ENCODE measurements around the gene TNFRSF1A. TPM values are rescaled to one million over a fixed set of nuclear protein-coding genes. Genes with fewer than 3 reads are reported as not detected.
A peak's percentile ranks its signal among the peaks of the same experiment; 100 is the strongest.

The TNFRSF1A gene
- total RNA-seq, 1 donor from 2014 or later: 81.2 TPM

DNA sequence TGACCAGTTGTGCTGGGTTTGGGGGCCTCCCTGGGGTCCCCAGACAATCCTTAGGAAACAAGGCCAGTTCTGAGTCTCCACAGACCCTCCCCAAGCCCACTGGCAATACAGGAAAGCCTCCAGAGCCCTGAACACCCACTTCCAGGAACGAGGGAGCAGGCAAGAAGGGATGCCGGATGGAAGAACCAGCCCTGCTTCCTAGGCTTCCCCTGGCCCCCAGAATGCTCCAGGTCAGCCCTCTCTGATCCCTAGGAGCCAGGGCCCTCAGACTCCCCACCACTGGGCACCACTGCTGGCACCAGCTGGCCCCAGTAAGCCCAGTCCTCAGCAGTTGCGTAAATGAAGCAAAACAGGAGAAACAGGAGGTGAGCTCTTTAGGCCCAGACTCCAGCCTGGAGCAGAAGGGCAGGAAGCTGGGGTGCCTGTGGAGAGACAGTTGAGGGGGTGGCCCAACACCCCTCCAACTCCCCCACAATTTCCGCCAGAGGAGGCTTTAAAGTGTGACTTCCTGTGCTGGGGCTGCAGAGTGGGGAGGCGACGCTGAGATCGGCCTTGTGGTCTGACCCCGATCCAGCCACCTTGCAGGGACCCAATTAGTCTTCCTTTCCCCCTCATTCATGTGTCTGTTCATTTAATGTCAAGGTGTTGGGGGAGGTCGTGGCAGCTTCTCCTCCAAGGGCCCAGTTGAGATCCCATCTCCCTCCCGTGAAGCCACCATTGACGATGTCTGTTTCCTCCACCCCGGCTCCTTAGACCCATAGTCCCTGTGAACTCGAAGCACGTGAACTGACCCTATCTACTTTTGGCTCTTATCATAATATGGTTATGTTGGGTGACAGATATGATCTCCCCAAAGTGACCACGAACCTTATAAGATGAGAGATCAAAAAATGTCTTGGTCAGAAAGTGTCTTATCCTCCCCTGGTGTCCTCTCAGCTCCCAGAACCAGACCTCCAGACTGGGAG lies 4.7 kb downstream of the TNFRSF1A start:
- no peak for DNase-seq

DNA sequence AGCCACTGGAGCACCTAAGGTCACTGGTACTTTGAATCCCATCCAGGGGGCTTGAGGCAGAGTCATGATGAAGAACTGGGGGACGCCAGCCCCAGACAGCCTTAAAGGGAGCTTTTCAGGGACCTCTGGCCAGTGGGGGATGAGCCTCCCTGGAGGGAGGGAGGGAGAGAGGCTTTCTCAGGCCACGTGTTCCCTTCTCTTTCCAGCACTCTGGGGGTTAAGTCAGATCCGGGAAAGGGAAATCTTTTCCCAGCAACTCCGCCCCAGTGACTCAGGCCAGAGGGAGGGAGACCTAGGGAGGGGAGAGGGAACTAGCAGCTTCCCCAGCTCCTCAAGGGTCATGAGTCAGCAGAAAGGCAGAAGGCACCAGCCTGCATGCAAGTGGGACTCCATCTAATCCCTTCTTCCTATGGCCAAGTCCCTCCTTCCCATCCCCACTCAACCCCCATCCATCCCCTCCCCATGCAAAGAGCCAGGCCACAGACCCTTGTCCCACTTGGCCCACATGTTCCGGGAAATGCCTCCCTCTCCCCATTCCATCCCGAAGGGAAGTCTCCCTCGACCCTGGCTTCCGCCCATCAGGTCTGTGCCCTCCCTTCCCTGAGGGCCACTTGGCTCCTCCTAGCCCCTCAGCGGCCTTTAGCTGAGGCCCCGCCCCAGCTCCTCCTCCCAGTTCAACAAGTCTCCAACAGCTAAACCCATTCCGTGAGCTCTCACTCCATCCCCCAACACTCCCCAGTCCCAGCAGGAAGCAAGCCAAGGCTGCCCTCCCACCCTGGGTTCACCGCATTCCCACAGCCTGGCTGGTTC lies 5.6 kb downstream of the TNFRSF1A start:
- peak; percentile 94 for DNase-seq

GRCh38 chr12:6335451-6336078 lies 6.3 kb downstream of the TNFRSF1A start:
- DNase-seq: peak; percentile 66

DNA sequence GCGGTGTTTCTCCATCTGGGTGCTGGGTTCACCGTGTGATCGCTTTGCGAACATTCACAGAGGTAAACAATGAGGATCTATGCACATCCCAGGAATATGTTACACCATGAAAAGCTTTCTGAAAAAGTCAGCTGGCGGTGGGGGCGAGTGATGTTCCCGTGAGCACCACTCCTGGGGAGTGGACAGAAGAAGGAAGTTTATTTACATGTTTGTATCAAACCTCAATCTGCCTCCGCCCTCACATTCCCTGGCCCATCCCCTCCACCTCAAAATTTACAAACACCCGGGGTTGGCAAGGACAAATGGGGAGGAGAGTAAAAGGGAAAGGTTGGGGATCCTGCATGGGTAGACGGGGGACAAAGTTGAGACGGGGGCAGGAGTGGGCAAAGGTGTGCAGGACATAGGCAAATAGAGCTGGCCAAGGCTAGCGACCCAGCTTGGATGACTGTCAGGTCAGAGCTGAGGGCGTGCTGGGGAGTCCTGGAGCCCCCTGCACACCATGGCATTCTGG lies 6.9 kb downstream of the TNFRSF1A start:
- DNase-seq: no peak

GRCh38 chr12:6334359-6334758 lies 7.5 kb downstream of the TNFRSF1A start:
- DNase-seq: no peak

GRCh38 chr12:6333566-6333965 lies 8.3 kb downstream of the TNFRSF1A start:
- no peak for DNase-seq

DNA sequence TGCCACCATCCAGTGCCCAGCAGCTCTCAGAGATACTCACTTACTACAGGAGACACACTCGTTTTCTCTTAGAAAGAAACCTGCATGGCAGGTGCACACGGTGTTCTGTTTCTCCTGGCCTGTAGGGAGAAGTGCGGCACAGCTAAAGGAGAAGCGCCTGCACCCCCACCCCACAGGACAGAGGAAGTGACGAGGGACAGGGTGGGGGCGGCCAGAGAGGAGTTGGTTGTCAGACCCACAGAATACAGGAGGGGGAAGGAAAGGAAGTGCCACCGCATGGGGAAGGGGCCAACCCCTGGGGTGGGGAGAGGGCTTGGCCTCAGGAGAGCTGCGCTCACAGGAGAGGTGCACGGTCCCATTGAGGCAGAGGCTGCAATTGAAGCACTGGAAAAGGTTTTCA lies 8.8 kb downstream of the TNFRSF1A start:
- DNase-seq: no peak

- DNase-seq: no peak
Measured at GRCh38 chr12:6332459-6332858, 9.4 kb downstream of the TNFRSF1A start.

DNA sequence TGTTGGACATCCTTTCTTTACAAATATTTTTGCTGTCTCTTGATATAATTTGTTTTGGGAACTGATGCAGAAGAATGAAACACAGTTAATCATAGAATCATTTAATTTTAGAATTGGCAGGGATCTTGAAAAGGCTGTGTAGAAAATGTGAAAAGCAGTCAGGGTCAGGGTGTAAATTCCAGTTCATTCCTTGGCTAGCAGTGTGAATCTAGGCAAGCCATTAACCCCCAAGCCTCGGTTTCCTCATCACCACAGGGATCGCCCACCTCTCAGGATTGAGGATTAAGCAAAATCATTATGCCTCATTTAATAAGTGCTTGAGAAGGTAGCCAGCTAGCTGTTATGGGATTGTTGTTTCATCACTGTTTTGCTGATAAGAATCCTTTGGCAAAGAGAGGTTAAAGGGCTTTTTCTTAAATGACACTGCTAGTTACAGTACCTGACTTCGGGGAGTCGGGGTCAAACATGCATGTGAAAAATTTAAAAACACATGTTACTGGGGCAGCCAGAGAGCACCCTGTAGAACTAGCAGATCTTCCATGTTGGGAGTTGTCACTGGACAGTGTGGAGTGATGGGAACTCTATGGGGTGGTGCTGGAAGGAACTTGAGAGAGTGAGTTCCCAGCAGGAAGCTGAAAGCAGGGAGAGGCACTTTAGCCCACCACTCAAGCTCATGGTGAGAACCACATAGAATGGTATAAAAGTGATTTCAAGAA lies 10.7 kb downstream of the TNFRSF1A start:
- no peak for DNase-seq

- no peak for DNase-seq
Measured at GRCh38 chr12:6330192-6330591, 11.7 kb downstream of the TNFRSF1A start.

DNA sequence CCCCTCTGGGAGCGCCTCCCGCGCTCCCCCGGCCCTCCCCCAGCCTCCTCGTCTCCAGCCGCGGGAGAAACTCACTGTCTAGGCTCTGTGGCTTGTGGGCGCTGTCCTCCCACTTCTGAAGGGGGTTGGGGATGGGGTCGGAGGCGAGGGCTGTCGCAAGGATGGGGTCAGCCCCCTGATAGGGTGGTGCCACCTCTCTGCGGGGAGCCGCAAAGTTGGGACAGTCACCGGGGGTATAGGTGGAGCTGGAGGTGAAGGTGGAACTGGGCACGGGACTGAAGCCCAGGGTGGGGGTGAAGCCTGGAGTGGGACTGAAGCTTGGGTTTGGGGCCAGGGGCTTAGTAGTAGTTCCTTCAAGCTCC lies 12.2 kb downstream of the TNFRSF1A start:
- no peak for DNase-seq

GRCh38 chr12:6328945-6329702 lies 12.8 kb downstream of the TNFRSF1A start:
- DNase-seq: no peak

DNA sequence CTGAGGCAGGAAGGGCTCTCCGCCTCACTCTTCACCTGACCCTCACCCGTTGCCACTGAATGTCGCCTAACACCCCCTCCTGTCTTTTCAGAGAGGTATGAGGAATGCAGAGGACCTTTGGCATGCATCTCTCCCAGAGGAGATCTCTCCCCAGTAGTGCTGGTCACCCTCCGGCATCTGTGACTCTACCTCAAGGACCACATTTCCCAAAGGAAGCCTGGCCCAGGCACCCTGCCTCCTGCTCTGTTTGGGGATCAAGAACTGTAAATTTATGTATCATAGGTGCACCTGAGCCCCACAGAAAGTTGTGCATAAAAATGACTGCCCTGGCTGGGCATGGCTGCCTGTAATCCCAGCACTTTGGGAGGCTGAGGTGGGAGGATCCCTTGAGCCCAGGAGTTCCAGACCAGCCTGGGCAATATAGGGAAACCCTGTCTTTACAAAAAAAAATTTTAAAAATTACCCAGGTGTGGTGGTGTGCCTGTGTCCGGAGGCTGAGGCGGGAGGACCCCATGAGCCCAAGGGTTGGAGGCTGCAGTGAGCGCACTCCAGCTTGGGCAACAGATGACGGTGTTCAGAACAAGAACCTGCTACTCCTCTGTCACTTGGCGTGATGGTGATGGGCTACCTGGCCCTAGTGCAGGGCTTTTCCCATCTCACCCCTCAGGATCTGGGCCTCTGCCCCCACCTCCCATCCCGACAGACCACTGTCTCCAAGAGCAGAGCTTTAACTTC lies 13.7 kb downstream of the TNFRSF1A start:
- DNase-seq: no peak

- DNase-seq: no peak
Measured at GRCh38 chr12:6327229-6328041, 14.4 kb downstream of the TNFRSF1A start.

GRCh38 chr12:6326316-6327228 lies 15.3 kb downstream of the TNFRSF1A start:
- peak; percentile 69 for DNase-seq

DNA sequence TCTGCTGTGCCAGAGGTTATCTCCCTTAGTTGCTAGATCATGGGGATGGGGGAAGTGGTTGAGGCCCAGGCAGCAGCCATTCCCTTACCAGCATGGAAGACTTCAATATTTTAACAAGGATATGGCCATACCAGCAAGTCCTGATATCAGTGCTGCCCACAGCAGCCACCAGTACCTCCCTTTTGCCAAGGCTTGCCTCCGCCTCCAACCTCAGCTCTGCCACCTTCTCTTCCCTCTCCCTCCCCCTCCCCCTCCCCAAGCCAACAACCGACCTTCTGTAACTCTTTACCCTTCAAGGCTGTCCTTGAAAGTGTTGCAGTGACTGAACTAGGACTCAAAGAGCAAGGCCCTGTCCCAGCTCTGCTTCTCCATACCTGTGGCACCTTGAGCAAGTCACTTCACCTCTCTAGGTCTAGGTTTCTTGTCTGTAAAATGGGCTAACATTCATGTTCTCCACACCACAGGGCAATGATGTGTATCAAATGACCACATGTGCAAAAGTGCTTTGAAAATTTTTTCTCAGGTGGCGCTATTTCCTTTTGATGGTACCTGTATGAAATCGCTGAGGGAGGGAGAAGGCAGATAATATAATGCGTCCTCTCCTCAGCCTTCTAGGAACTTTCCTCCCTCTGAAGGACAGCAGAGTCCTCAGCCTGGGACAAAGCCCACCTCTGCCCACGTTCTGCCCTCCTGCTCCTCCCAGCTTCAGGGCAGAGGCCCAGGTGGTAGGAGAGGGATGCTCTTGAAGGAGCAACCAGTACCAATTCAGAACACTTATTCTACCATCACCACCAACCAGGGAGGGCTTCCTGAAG lies 16.7 kb downstream of the TNFRSF1A start:
- DNase-seq: no peak

- no peak for DNase-seq
Measured at GRCh38 chr12:6323995-6324711, 17.7 kb downstream of the TNFRSF1A start.
